T-helper 17 cell (primary cell): ENCODE data around the gene KANK3. TPM values are rescaled to one million over a fixed set of nuclear protein-coding genes. Genes with fewer than 3 reads are reported as not detected.

ENCODE experiments used
- ATAC-seq: fragments of 150-1000 bp; cut with Tn5 transposase; 2 replicates; pipeline ENCODE4 v1.10.0; 2021; ENCODE audit warnings: mild to moderate bottlenecking, moderate library complexity
- DNase-seq, 3 donors: peaks; one replicate each; pipeline versions ENCODE4 v3.0.0 to v3.0.0-alpha.2; 2020 to 2021
- H3K9me3 ChIP-seq: one replicate; pipeline ENCODE4 v1.7.0; 2013; ENCODE audit warnings: low read length, mild to moderate bottlenecking; ENCODE audit not compliant: control insufficient read depth, poor library complexity, severe bottlenecking
- H3K27ac Mint-ChIP-seq: one replicate; pipeline ENCODE4 v1.8.0; 2022; ENCODE audit warnings: mild to moderate bottlenecking, moderate library complexity, mixed read lengths
- H3K27me3 Mint-ChIP-seq: one replicate; pipeline ENCODE4 v1.8.0; 2022; ENCODE audit warnings: mixed read lengths
- H3K36me3 Mint-ChIP-seq: one replicate; pipeline ENCODE4 v1.8.0; 2022; ENCODE audit warnings: low read depth, mixed read lengths
- H3K4me1 Mint-ChIP-seq: one replicate; pipeline ENCODE4 v1.8.0; 2022; ENCODE audit warnings: mild to moderate bottlenecking, mixed read lengths
- H3K4me3 Mint-ChIP-seq: one replicate; pipeline ENCODE4 v1.8.0; 2022; ENCODE audit warnings: mild to moderate bottlenecking, moderate library complexity, mixed read lengths
- total RNA-seq, 4 donors: library from RNA in 2 of 4; stranded (reverse) in 2 of 4; gene quantifications; one replicate each; pipeline ENCODE4 v1.2.3 and lab custom pipeline; 2022 to 2026

Gene KANK3
- total RNA-seq, 2 donors from 2014 or later = 2.6 to 2.9 TPM

- peaks cover 20% of the 10 kb centered on the region for H3K27me3 Mint-ChIP-seq
- H3K4me3 Mint-ChIP-seq = no peak overlapping the region
- DNase-seq (no peak), ATAC-seq (no peak)
- peaks cover 12% of the 10 kb centered on the region for H3K4me1 Mint-ChIP-seq
- no peaks in the 10 kb centered on the region for H3K36me3 Mint-ChIP-seq
- H3K9me3 ChIP-seq = no peaks in the 10 kb centered on the region
- H3K27ac Mint-ChIP-seq = no peak overlapping the region
Observed at GRCh38 chr19:8338835-8339234, 4.2 kb downstream of the KANK3 start.

- H3K27me3 Mint-ChIP-seq = peaks cover 20% of the 10 kb centered on the region
- peaks cover 4% of the 10 kb centered on the region for H3K4me1 Mint-ChIP-seq
- no peak overlapping the region for H3K4me3 Mint-ChIP-seq
- DNase-seq = no peak
- no peak overlapping the region for H3K27ac Mint-ChIP-seq
- no peaks in the 10 kb centered on the region for H3K9me3 ChIP-seq
- H3K36me3 Mint-ChIP-seq = no peaks in the 10 kb centered on the region
- no peak for ATAC-seq
Observed at GRCh38 chr19:8337728-8338127, 5.3 kb downstream of the KANK3 start.

- H3K9me3 ChIP-seq = no peaks in the 10 kb centered on the region
- H3K27me3 Mint-ChIP-seq = peaks cover 20% of the 10 kb centered on the region
- H3K4me3 Mint-ChIP-seq = peak overlapping the region; percentile 12
- H3K36me3 Mint-ChIP-seq = no peaks in the 10 kb centered on the region
- no peak overlapping the region for H3K27ac Mint-ChIP-seq
- no peak for ATAC-seq
- DNase-seq = no peak
- H3K4me1 Mint-ChIP-seq = peaks cover 4% of the 10 kb centered on the region
Observed at GRCh38 chr19:8336660-8337059, 6.4 kb downstream of the KANK3 start.

- no peak for DNase-seq
- H3K27ac Mint-ChIP-seq = no peak overlapping the region
- H3K4me3 Mint-ChIP-seq = peak overlapping the region; percentile 36
- no peaks in the 10 kb centered on the region for H3K9me3 ChIP-seq
- peaks cover 4% of the 10 kb centered on the region for H3K4me1 Mint-ChIP-seq
- no peaks in the 10 kb centered on the region for H3K36me3 Mint-ChIP-seq
- no peak for ATAC-seq
- peaks cover 20% of the 10 kb centered on the region for H3K27me3 Mint-ChIP-seq
Observed at GRCh38 chr19:8336072-8336569, 6.9 kb downstream of the KANK3 start.

GRCh38 chr19:8335343-8336071, 7.6 kb downstream of the KANK3 start:
- Mint-ChIP-seq H3K4me3 (peak overlapping the region; percentile 36), H3K36me3 (no peaks in the 10 kb centered on the region), H3K27me3 (peaks cover 15% of the 10 kb centered on the region), H3K27ac (no peak overlapping the region), H3K4me1 (peaks cover 4% of the 10 kb centered on the region)
- DNase-seq (no peak), ATAC-seq (peak; percentile 69)
- no peaks in the 10 kb centered on the region for H3K9me3 ChIP-seq

GRCh38 chr19:8334458-8335342, 8.4 kb downstream of the KANK3 start:
- Mint-ChIP-seq H3K27me3 (peaks cover 12% of the 10 kb centered on the region), H3K27ac (no peak overlapping the region), H3K4me1 (peaks cover 6% of the 10 kb centered on the region), H3K4me3 (no peak overlapping the region), H3K36me3 (no peaks in the 10 kb centered on the region)
- no peaks in the 10 kb centered on the region for H3K9me3 ChIP-seq
- DNase-seq (no peak), ATAC-seq (peak; percentile 23)

GRCh38 chr19:8333767-8334457, 9.2 kb downstream of the KANK3 start:
- no peak for DNase-seq
- H3K4me3 Mint-ChIP-seq = peak overlapping the region; percentile 39
- no peaks in the 10 kb centered on the region for H3K36me3 Mint-ChIP-seq

GRCh38 chr19:8332976-8333766, 9.9 kb downstream of the KANK3 start:
- peaks cover 10% of the 10 kb centered on the region for H3K27me3 Mint-ChIP-seq
- no peak for DNase-seq
- no peaks in the 10 kb centered on the region for H3K36me3 Mint-ChIP-seq
- no peak for ATAC-seq
- H3K27ac Mint-ChIP-seq = no peak overlapping the region
- peak overlapping the region; percentile 39 for H3K4me3 Mint-ChIP-seq
- H3K9me3 ChIP-seq = no peaks in the 10 kb centered on the region
- H3K4me1 Mint-ChIP-seq = peaks cover 7% of the 10 kb centered on the region

More at GRCh38 chr19:8333767-8334457, 9.2 kb downstream of the KANK3 start:
- no peaks in the 10 kb centered on the region for H3K9me3 ChIP-seq
- Mint-ChIP-seq H3K4me1 (peaks cover 7% of the 10 kb centered on the region), H3K27ac (no peak overlapping the region), H3K27me3 (peaks cover 12% of the 10 kb centered on the region)
- ATAC-seq = no peak

- ATAC-seq (no peak), DNase-seq (no peak)
- Mint-ChIP-seq H3K4me1 (peaks cover 5% of the 10 kb centered on the region), H3K27me3 (no peaks in the 10 kb centered on the region), H3K27ac (no peak overlapping the region), H3K36me3 (peaks cover 3% of the 10 kb centered on the region), H3K4me3 (no peak overlapping the region)
- H3K9me3 ChIP-seq = no peaks in the 10 kb centered on the region
Observed at GRCh38 chr19:8331263-8331845, 11.7 kb downstream of the KANK3 start.

GRCh38 chr19:8329996-8330395, 13.1 kb downstream of the KANK3 start:
- Mint-ChIP-seq H3K27ac (no peak overlapping the region), H3K27me3 (no peaks in the 10 kb centered on the region), H3K4me1 (peaks cover 3% of the 10 kb centered on the region), H3K4me3 (no peak overlapping the region), H3K36me3 (peaks cover 3% of the 10 kb centered on the region)
- no peaks in the 10 kb centered on the region for H3K9me3 ChIP-seq
- no peak for ATAC-seq
- DNase-seq = no peak

GRCh38 chr19:8325454-8325853, 17.6 kb downstream of the KANK3 start:
- H3K36me3 Mint-ChIP-seq = peaks cover 3% of the 10 kb centered on the region
- peaks cover 18% of the 10 kb centered on the region for H3K4me1 Mint-ChIP-seq
- ATAC-seq (no peak), DNase-seq (no peak)
- no peaks in the 10 kb centered on the region for H3K27me3 Mint-ChIP-seq
- peak overlapping the region; percentile 19 for H3K27ac Mint-ChIP-seq
- no peak overlapping the region for H3K4me3 Mint-ChIP-seq
- no peaks in the 10 kb centered on the region for H3K9me3 ChIP-seq
